IPS DF 4.7 (cell line): ENCODE results near the gene SLC29A2.
A peak's percentile ranks its signal among the peaks of the same experiment; 100 is the strongest.
"Not testable (repeated sequence)": the region's sequence is repeated elsewhere in the genome, so short reads cannot be mapped to it uniquely, and the experiment has no call there.

ENCODE experiments used
- DNase-seq: peaks from one replicate; pipeline ENCODE4 v3.0.0-alpha.2; 2013; ENCODE audit warnings: low spot score; ENCODE audit errors: extremely low read depth

The SLC29A2 gene

GRCh38 chr11:66320289-66320688 lies 51.3 kb downstream of the SLC29A2 start:
- DNase-seq = not testable (repeated sequence)

DNA sequence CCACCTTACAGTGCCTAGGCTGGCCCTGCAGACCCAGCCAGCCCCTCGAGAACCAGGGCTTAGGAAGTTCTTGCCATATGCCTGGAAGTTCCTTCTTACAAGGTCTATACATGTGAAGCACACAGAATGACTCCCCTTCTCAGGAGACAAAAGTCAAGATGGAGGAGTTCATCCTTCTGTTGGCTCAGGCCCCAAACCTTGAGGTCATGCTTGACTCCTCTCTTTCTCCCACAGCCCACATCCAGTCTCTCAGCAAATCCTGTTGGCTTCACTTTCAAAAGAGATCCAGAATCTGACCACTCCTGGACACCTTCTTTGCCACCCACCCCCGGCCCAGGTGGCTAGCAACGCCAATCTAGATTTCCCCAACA lies 53.0 kb downstream of the SLC29A2 start:
- DNase-seq = no peak

DNA sequence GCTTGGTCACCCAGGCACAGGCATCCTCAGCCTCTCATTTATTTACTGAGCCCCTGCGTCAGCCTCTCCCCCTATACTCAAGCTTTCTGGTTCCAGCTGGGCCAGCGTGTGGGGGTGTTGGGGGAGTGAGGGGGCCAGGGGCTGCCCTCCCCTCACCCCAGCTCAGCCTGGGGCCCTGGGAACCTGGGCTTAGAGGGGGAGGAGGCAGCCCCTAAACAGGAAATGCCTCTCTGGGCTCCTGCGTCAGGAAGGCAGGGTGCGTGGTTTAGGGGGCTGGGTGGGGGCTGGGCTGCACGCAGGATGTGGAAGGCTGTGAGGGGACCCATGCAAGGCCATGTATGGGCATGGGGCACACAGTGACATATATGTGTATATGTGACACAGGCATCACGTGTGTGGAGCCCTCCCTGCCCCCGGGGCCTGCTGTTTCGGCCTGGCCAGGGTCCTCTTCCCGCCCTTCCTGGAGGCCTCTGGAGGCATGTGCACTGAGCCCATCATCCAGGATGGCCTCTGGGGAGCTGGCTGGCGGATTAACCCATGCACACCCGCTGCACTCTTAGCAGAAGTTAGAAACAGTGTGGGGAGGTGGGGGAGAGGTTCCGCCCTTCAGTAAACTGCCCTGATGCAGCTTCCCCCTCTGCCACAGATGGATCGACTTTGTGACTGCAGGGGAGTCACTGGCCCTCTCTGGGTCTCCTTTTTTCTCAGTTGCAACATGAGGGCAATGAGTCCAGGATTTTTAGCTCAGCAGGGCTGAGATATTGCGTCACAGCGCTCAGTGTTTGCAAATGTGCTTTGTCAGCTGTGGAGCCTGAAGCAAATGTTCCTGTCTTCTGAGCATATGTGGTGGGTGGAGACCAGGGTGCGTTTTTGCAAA lies 53.6 kb downstream of the SLC29A2 start:
- no peak for DNase-seq

DNA sequence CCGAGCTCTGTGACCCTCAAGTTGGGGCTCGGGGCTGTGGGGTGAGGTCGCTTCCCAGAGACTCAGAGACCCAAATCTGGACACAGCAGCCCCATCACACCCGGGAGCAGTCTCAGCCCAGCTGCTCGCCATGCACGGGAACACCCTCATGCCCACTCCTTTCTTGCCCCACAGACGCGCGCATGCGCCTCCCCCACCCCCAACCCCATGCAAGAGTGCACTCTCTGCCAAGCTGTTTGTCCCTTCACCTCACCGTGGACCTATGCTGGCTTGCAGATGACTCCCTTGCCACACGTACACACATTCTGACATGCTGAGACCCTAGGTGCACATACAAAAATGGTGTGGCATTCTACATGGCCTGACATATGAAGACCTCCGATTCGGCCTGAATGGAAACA lies 54.2 kb downstream of the SLC29A2 start:
- no peak for DNase-seq

DNA sequence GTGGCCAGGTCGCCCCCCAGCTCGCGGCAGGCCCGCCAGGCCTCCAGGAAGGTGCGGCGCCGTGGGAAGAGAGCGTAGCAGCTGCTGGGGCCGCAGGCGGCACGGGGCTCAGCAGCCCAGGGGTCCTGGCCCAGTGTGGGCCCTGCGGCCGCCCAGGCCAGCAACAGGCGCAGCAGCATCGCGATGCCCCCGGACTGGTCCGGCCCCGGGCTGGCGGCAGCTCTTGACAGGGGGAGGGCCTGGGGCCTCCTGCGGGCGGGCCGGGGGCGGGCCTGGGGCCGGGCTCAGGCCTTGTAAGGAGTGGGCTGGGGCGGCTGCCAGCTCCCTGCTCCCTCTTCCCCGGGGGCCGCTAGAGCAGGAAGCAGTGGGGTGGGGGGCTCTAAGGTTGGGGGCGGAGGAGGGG lies 54.7 kb downstream of the SLC29A2 start, which contains the start of gene CD248:
Gene CD248 (minus strand): TSS at position 196 of the 403 bp plus-strand sequence. CDS start 17 bp downstream, at position 179.
- no peak for DNase-seq

GRCh38 chr11:66315921-66316811 lies 55.4 kb downstream of the SLC29A2 start:
- DNase-seq = no peak

DNA sequence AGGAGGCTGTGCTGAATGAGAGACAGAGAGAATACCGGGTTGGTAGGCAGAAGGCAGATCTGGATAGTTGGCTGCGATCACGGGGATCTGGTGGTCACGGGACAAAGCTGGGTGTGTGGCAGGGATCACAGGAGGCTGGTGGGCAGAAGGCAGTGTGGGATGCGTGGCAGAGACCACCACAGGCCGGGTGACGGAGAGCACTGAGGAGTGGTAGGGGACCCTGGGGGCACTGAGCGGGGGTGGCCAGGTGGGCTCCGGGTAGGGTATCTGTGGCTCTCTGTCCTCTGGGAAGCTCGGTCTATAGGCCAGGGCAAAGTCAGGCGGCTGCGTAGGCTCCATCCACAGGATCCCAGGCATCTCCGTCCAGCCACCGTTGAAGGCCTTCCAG lies 56.1 kb downstream of the SLC29A2 start:
- DNase-seq = no peak

DNA sequence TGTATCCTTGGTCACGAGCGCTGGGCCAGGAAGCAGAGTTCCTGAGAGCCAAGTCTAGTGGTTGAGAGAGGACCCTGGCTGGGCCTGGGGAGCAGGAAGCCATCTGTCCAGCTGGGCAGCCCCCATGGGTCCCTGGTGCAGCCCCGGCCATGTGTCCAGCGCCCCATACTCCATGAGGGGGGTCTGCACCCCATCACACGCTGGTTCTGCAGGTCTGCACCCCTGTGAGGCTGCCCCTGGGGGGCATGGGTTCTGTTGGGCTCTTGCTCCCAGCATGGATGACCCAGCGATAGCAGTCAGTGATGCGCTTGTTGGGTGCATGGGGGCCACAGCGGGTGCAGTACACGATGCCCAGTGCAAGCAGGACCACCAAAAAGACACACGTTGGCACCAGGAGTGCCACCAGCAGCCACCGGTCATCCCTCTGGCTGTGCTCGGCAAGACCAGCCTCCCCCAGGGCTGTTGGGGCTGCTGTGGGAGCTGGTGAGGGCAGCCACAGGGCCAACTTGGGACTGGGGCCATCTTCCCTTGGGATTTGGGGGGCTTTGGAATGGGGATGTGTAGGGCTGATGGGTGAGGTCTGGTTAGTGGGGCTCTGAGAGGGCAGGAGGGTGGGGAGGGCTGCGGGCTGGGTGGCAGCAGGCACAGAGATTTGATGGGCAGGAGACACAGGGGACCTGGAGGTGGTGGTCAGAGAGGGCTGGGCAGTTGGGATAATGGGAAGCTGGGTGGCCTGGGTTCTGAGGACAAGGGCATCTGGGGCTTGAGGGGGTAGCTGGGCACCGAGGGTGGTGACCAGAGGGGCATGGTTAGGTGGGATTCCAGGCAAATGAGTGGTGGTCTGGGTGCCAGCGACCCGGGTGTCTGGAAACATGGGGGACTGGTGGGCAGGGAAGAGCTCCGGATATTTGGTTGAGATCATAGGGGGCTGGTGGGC lies 56.7 kb downstream of the SLC29A2 start:
- DNase-seq = no peak

DNA sequence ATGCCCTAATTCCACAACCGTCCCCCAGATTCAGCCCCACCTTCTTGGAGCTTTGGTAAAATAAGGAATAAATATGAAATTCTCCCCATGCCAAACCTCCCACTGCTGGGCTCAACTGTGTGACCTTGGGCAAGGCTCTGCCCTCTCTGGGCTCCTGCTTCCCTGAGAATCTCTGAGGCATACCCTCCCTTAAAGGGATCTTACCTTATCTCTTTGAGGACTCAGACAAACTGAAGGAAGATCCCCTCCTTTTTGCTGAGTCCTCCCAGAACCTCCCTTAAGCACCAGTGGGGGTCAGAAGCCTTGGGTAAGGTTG lies 57.4 kb downstream of the SLC29A2 start:
- DNase-seq = no peak

GRCh38 chr11:66313321-66314185 lies 58.0 kb downstream of the SLC29A2 start:
- DNase-seq = no peak

- peak; percentile 87 for DNase-seq
Measured at GRCh38 chr11:66312549-66313320, 58.8 kb downstream of the SLC29A2 start.
